ENCODE data around the gene TMPRSS4. TPM values are rescaled to one million over a fixed set of nuclear protein-coding genes. Genes with fewer than 3 reads are reported as not detected.

TMPRSS4 gene
- total RNA-seq, 1 experiment from 2014 or later = not detected

GRCh38 chr11:118099838-118100556 lies 23.1 kb downstream of the TMPRSS4 start:
- Histone ChIP-seq H2AK5ac (ENCODE audit: insufficient read length, low read length) (no peak overlapping the region), H4K91ac (ENCODE audit: insufficient read length, low read depth, low read length) (no peak overlapping the region), H3K4me2 (ENCODE audit: insufficient read depth, insufficient read length, low read length) (no peak overlapping the region), H4K5ac (ENCODE audit: insufficient read length, low read depth, low read length) (no peak overlapping the region), H3K9ac (ENCODE audit: extremely low read depth, insufficient read length, low read length) (no peak overlapping the region), H2BK20ac (ENCODE audit: low read depth, low read length, poor library complexity, severe bottlenecking) (no peak overlapping the region), H2BK120ac (ENCODE audit: low read depth, low read length, poor library complexity, severe bottlenecking) (no peak overlapping the region), H3K4me1 (ENCODE audit: insufficient read depth, low read length) (peaks cover 3% of the 10 kb centered on the region; the same call in 1 of the 2 replicates), H3K14ac (ENCODE audit: insufficient read depth, low read length) (no peak overlapping the region), H2BK15ac (ENCODE audit: low read depth, low read length) (no peak overlapping the region), H3K9me3 (ENCODE audit: control insufficient read depth, low read depth, low read length) (no peaks in the 10 kb centered on the region), H3K79me2 (ENCODE audit: insufficient read depth, low read length) (no peaks in the 10 kb centered on the region), H3T11ph (ENCODE audit: low read length) (no peak overlapping the region), H3K27me3 (ENCODE audit: insufficient read depth, low read length) (no peaks in the 10 kb centered on the region), H2BK5ac (ENCODE audit: insufficient read length, low read length) (no peak overlapping the region), H4K20me1 (ENCODE audit: control insufficient read depth, insufficient read depth, insufficient read length) (no peaks in the 10 kb centered on the region), H4K8ac (replicated peaks; ENCODE audit: insufficient read length, low read depth, low read length) (no peak overlapping the region), H2AFZ (ENCODE audit: low read length) (no peak overlapping the region), H3K27ac (ENCODE audit: insufficient read length, low read depth, low read length) (no peak overlapping the region), H3K18ac (ENCODE audit: insufficient read length, low read depth, low read length) (no peak overlapping the region), H3K79me1 (ENCODE audit: insufficient read depth, low read depth, low read length, poor library complexity, severe bottlenecking) (no peaks in the 10 kb centered on the region), H3K4ac (ENCODE audit: low read depth, low read length) (no peak overlapping the region), H3K23ac (ENCODE audit: insufficient read length, low read depth, low read length) (no peak overlapping the region), H3K23me2 (ENCODE audit: insufficient read length, low read depth, low read length, poor library complexity, severe bottlenecking) (no peaks in the 10 kb centered on the region), H2BK12ac (ENCODE audit: insufficient read length, low read depth, low read length) (no peak overlapping the region), H3K56ac (ENCODE audit: insufficient read length, low read depth, low read length) (no peak overlapping the region)
- peaks cover 19% of the 10 kb centered on the region for H3K27me3 Mint-ChIP-seq (ENCODE audit: low read depth)
- H3K36me3 Mint-ChIP-seq (ENCODE audit: insufficient read depth in 1 of 3, low read depth in 3 of 3) = no peaks in the 10 kb centered on the region
- no peaks in the 10 kb centered on the region for H3K9me3 Mint-ChIP-seq
- H3K27ac Mint-ChIP-seq = no peak overlapping the region; a peak in 1 of 7 replicates
- H3K4me1 Mint-ChIP-seq = peaks cover 19 to 27% of the 10 kb centered on the region in 2 experiments
- no CpG with 5 or more reads among the region's 10 CpGs for WGBS (ENCODE audit: extremely low coverage, insufficient read length, low lambda C conversion rate)
- TF ChIP-seq CTCF (conservative IDR thresholded peaks at IDR 0.05) = no peak
- DNase-seq = no peak
- no peak overlapping the region for H3K4me3 Mint-ChIP-seq
